HG03571 (cell line): ENCODE results near the gene FBXO17.
"Not testable (repeated sequence)": the region's sequence is repeated elsewhere in the genome, so short reads cannot be mapped to it uniquely, and the experiment has no call there.

Experiments
- ATAC-seq: cut with Tn5 transposase; IDR thresholded peaks from one replicate; pipeline ENCODE4 v1.9.1; 2021; ENCODE audit not compliant: unreplicated experiment

Gene FBXO17, protein sequence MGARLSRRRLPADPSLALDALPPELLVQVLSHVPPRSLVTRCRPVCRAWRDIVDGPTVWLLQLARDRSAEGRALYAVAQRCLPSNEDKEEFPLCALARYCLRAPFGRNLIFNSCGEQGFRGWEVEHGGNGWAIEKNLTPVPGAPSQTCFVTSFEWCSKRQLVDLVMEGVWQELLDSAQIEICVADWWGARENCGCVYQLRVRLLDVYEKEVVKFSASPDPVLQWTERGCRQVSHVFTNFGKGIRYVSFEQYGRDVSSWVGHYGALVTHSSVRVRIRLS

DNA sequence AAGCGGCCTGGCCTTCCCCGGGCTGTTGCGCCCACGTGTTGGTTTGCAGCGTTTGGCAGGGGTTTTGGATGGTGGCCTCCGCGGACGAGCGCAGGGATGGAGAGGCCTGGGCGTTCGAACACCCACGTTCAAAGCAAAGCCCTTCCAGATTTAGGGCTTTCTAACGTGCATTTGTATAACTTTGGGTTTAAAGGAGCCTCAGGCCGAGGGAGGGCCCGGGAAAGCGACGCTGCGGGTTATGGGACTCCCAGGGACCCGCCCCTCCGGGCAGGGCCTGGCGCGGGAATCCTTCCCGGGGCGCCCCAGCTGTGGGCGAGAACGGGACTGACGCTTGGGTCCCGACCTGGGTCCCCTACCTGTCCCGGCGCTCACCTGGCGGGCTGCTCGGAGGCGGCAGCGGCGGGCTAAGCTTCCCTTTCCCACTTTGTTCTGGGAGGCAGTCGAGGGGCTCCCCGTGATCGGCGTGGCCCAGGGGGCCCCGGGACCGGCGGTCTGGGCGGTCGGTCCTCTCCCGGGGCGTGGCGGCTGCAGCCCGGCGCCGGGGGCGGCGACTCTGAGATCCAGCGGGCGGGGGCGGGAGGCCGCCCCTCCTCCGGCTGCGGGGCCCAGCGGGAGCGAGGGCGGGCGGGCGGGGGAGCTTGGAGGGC, at the start of gene FBXO17:
Gene FBXO17, minus strand, starts transcription at position 529 of the 647 bp plus-strand sequence. CDS start 25,423 bp downstream, outside the sequence.
- ATAC-seq = no peak

DNA sequence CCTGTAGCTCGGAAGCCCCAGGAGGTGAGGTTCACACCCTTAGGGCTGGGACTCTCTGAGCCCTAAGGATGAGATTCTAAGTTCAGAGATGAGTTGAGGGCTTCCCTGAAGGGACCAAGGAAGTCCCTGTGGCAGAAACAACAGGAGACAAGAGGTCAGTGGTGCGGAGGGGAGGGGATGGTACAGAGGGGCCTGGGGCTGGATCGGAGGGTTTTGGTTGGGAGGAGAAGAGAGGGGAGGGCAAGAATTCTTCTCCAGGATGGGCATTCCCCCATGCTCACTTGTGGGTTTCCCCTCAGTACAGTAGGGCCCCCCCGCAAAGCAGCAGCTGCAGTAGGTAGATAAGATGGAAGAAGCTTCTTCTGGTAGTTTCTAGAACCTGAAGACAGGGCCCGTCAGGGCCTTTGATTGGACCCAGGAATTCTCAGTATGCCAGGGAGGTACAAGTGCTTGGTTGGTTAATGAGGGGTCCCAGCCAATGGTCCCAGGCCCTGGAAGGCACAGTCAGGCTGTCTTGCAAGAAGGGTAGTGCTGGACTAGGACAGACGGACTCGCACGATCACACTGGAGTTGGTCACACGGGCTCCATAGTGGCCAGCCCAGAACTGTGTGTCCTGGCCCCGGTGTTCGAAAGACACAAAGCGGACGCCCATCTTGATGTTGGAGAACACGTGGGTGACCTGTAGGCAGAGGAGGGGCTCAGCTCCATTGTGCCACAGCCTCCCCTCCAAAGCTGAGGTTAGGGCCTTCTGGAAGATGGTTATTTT, 49.5 kb upstream of the FBXO17 start:
- no peak for ATAC-seq

DNA sequence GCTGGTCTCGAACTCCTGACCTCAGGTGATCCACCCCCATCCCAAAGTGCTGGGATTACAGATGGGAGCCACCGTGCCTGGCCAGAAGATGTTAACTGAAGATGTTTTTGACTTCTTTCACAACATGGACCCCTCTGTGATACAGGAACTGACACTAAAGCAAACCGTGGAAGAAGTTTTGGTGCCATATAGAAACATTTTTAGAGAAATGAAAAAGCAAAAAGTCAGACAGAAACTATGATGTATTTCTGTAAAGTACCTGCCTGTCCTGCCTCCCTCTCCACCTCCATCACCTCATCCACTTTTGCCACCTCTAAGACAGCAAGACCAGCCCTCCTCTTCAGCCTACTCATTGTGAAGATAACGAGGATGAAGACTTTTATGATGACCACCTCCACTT, 45.5 kb upstream of the FBXO17 start:
- ATAC-seq = no peak

DNA sequence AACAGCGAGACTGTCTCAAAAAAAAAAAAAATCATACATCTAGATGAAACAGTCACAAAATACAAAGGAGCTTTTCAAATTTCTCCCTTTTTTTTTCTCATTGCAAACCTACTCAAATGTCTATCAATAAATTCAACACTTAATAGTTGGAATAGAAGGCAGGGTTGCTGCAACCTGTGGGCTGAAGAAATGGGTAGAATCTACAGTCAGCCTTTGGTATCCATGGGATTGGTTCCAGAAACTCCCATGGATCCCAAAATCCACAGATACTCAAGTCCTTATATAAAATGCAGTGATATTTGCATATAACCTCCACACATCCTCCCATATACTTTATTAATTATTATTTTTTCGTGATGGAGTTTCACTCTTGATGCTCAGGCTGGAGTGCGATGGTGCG, 42.1 kb upstream of the FBXO17 start:
- ATAC-seq = no peak

DNA sequence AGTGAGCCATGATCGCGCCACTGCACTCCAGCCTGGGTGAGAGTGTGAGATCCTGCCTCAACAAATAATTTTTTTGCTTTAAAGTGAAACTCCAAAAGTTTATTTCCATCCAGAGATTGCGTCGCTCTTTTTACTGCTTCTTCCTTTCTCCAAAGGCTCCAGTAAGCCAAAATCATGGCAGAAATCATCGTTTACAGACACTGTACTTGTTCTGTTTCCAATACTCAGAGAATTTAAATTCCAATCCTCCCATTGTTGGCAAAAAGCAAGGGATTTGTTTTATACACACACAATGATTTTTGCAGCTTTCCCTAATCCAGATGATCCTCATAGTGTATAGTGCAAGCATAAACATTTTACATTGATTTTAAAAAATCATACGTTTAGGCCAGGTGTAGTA, 41.5 kb upstream of the FBXO17 start:
- no peak for ATAC-seq

DNA sequence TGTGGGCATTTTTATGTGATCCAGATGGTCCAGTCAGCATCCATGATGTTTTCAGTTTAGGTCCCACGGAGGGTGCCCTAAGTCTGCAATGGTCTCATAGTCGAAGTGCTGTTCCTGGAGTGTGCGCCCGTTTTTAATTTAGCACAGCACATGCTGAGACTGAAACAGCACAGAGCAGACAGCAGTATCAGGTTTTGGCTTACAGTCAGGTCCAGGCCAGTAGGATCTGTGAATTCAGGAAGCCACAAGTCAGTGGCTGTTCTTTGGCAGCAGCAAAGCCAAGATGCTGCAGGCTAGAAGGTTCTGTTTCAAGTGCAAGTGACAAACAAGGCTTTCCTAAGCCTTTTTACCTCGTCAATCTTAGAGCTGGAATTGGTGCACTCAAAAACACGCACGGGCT, 38.5 kb upstream of the FBXO17 start:
- ATAC-seq = no peak

DNA sequence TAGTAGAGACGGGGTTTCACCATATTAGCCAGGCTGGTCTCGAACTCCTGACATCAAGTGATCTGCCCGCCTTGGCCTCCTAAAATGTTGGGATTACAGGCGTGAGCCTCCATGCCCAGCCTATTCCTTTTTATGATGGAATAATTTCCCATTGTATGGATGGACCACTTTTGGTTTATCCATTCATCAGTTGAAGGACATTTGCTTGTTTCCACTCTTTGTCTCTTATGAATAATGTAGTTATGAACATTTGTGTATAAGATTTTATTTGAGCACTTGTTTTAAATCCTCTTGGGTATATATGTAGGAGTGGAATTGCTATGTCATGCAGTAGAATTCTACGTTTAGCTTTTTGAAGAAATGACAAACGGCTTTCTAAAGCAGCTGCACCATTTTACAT, 33.5 kb upstream of the FBXO17 start:
- ATAC-seq = no peak

DNA sequence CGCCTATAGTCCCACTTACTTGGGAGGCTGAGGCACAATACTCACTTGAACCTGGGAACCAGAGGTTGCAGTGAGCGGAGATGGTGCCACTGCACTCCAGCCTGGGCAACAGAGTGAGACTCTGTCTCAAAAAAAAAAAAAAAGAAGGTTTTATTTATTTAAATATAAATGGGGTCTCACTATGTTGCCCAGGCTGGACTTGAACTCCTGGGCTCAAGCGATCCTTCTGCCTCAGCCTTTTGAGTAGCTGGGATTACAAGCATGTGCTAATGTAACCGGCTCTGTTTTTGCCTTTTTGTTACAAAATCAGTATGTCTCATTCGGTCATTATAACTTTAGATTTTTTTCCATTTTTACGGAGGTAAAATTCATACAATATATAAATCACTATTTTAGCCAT, 32.6 kb upstream of the FBXO17 start:
- ATAC-seq = no peak

DNA sequence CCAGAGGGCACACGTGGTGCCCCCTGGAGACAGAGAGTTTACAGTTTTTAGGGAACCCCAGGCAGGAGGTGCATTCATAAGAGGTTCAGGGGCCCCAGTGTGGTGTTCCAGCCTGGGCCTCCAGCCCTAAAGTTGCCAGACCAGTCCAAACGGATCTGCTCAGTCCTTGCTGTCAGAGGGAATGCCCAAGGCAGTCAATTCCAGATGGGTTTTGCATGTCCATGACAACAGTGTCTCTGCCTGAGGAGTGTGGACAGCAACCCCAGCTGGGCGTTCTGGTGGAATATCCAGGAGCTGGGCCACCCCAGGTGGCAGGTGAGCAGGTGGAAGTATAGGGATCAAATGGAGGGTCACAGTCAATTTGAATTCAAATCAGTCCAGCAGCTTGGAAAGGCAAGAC, 31.6 kb upstream of the FBXO17 start:
- ATAC-seq = no peak

DNA sequence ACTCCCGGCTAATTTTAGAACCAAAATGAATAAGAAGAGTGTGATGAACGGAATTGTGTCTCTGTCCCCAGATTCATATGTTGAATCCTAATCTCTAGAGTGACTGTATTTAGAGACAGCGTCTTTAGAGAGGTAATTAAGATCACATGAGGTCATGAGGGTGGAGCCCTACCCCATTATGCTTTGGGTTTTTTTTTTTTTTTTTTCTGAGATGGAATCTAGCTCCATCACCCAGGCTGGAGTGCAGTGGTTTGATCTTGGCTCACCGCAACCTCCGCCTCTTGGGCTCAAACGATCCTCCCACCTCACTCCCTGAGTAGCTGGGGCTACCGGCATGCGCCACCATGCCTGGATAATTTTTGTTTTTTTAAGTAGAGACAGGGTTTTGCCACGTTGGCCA, 28.9 kb upstream of the FBXO17 start:
- no peak for ATAC-seq

DNA sequence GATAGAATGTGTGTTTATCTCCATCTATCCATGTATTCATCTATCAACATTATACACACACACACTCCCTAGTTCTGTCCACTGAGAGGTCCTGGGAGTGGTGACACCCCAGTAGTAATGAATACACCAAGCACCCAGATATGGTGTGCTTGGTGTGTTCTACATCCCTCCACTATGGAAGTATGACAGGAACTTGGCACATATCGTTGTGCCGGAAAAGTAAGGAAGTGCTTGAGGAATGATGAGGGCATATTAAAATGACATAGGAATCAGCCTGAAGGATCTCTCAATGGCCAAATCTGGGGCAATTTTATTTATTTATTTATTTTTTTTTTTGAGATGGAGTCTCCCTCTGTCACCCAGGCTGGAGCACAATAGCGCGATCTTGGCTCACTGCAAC, 28.3 kb upstream of the FBXO17 start:
- no peak for ATAC-seq

DNA sequence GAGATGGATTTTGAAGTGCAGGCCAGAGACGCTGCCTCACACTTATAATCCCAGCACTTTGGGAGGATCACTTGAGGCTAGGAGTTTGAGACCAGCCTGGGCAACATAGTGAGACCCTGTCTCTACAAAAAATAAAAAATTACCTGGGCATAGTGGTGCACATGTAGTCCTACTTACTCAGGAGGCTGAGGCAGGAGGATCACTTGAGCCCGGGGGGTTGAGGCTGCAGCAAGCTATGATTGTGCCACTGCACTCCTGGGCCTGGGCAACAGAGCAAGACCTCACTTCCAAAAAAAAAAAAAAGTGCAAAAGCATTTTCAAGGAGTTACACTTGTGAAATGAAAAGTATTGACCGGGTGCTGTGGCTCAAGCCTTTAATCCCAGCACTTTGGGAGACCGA, 27.6 kb upstream of the FBXO17 start:
- no peak for ATAC-seq

DNA sequence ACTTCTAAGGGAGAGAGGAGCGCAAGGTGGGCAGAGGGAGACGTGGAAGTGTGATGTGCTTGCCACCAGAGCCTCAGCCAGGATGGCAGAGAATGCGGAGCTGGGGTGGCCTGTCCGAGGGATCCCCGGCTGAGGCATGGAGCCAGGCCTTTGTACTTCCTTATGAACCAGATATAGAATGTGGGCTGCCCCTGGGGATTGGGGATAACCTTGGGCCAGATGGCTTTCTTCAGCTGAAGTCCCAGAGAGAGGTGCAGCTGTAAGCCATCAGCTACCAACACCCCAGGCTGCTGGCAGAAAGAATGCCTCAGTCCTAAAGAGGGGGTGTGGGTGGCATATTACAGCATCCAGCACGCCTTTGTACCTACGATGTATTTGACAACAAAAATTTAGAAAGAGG, 25.5 kb upstream of the FBXO17 start:
- no peak for ATAC-seq

DNA sequence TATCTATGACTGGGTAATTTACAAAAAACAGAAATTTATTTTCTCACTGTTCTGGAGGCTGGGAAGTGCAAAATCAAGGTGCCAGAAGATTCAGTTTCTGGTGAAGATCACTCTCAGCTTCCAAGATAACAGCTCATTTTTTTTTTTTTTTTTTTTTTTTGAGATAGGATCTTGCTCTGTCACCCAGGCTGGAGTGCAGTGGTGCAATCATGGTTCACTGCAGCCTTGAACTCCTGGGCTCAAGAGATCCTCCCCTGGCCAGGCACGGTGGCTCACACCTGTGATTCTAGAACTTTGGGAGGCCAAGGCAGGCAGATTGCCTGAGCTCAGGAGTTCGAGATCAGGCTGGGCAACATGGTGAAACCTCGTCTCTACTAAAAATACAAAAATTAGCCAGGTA, 22.0 kb upstream of the FBXO17 start:
- ATAC-seq = not testable (repeated sequence)

DNA sequence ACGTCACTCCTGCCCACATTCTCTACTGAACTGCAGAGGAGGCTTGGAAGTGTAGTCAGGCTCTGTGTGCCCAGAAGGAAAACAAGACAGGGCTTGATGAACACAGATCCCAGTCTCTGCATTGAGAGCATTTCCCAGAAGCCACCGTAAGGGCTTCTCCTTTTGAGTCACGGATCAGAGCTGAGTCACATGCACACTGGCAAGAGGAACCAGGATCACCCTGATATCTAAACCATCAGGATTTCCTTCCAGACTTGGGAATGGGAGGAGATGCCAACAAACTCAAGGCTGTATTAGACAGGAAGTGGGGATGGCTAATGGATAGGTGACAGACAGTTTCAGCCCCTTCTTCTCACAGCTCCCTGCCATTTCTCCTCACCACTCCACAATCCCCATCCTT, 17.7 kb upstream of the FBXO17 start:
- no peak for ATAC-seq

DNA sequence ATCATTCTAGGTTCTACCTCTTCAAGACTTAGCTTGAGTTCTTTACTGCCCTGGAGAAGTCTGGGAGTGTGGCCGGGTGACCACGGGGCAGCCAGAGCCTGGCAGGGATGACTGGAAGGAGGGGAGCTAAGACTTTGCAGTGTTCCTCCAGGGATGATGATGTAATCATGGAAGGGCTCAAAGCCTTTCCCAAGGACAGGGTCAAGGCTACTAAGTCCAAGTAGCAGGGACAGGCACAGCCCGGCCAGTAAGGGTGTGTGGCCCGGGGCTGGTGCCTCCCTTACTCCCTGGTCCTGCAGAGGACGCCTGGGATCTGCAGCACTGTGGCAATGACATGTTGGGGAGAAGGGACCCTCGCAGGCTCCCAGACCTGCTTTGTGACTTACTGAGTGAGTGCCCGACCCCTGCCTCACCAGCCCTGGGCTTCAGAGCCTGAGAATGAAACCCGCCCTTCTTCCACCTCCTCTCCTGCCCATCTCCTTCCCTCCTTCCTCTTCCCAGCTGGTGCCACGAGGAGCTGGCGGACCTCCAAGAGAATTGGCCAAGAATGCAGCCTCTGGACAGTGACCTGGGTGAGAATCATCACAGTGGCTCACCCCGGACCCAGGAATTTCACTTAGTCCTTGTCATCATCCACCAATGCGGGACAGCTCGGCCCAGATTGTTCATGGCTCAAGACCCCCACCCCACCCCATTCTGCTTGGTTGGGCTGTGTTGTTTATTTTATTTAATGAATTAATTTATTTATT, 15.6 kb upstream of the FBXO17 start:
- ATAC-seq = no peak

DNA sequence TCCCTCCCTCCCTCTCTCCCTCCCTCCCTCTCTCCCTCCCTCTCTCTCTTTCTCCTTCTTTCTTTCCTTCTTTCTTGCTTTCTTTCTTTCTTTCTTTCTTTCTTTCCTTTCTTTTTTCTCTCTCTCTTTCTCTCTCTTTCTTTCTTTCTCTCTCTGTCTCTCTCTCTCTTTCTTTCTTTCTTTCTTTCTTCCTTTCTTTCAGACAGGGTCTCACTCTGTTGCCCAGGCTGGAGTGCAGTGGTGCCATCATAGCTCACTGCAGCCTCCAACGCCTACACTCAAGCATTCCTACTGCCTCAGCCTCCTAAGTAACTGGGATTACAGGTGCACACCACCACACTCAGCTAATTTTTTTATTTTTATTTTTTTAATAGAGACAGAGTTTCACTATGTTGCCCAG, 14.1 kb upstream of the FBXO17 start:
- ATAC-seq = not testable (repeated sequence)

DNA sequence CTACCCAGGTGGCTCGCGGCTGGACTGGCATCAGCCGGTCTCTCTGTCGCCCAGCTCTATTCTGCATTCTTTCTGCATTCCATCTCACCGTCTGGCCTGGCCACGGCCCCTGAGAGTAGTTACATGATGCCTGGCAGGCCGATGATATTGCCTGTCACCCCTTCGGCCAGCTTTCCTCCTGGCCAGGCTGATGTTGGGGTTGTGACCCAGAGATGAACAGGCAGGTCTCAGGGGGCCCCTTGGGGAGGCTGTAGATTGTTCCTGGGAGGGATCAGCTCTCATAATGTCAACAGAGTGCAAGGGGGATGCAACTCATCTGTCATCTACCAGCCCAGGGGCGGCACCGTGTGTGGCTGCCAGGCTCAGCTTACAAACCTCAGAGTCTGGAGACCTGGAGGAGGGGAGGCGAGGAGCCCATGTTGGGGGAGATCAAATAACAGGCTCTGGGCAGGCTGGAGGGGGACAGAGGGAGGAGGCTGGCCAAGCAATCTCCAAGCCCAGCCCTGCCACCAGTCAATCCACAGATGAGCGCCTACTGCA, 13.6 kb upstream of the FBXO17 start:
- ATAC-seq = no peak

DNA sequence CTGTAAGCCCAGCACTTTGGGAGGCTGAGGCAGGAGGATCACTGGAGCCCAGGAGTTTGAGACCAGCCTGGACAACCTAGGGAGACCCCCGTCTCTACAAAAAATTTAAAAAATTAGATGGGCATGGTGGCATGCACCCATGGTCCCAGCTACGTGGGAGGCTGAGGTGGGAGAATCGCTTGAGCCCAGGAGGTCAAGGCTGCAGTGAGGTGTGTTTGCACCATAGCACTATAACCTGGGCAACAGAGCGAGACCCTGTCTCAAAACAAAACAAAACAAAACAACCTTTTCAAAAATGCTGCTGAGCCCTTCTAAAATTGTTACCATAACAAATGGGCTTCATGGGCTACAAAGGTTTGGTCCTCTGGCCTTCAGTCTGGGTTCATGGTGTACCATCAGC, 13.1 kb upstream of the FBXO17 start:
- not testable (repeated sequence) for ATAC-seq

DNA sequence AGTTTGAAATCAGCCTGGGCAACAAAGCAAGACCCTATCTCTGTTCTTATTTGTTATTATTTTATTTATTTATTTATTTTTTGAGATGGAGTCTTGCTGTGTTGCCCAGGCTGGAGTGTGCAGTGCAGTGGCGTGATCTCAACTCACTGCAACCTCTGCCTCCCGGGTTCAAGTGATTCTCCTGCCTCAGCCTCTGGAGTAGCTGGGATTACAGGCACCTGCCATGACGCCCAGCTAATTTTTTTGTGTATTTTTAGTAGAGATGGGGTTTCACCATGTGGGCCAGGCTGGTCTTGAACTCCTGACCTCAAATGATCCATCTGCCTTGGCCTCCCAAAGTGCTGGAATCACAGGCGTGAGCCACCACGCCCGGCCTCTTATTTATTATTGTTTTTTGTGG, 12.2 kb upstream of the FBXO17 start:
- not testable (repeated sequence) for ATAC-seq

DNA sequence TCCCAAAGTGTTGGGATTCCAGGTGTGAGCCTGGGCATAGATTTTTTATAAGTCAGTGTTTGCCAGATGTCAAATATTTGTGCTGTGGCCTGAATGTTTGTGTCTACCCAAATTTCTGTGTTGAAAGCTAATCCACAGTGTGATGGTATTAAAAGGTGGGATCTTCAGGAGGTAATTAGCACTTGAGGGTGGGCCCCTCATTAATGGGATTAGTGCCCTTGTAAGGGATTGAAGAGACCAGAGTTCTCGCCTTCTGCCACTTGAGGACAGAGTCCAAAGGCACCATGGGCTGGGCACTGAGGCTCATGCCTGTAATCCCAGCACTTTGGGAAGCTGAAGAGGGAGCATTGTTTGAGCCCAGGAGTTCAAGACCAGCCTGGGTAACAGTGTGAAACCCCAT, 9.7 kb upstream of the FBXO17 start:
- ATAC-seq = no peak
